C4-2B (cell line): ENCODE results near the gene RAB11FIP4.

Experiments
- H3K27ac ChIP-seq: fragments of 450-650 bp; 2 replicates; pipeline ENCODE4 v1.5.1; 2017
- CTCF ChIP-seq: fragments of 450-650 bp; conservative IDR thresholded peaks from 2 replicates; pipeline ENCODE4 v1.5.1; 2017; ENCODE audit warnings: mild to moderate bottlenecking
- ZFX ChIP-seq: fragments of 450-650 bp; IDR thresholded peaks from 2 replicates; pipeline ENCODE4 v1.6.1; 2017

Gene RAB11FIP4

GRCh38 chr17:31443386-31443785 lies 51.9 kb downstream of the RAB11FIP4 start:
- H3K27ac ChIP-seq: no peak overlapping the region

GRCh38 chr17:31444026-31444425 lies 52.6 kb downstream of the RAB11FIP4 start:
- no peak for TF ChIP-seq ZFX
- TF ChIP-seq CTCF: no peak
- H3K27ac ChIP-seq: no peak overlapping the region

More at GRCh38 chr17:31443386-31443785, 51.9 kb downstream of the RAB11FIP4 start:
- TF ChIP-seq ZFX (no peak), CTCF (no peak)

DNA sequence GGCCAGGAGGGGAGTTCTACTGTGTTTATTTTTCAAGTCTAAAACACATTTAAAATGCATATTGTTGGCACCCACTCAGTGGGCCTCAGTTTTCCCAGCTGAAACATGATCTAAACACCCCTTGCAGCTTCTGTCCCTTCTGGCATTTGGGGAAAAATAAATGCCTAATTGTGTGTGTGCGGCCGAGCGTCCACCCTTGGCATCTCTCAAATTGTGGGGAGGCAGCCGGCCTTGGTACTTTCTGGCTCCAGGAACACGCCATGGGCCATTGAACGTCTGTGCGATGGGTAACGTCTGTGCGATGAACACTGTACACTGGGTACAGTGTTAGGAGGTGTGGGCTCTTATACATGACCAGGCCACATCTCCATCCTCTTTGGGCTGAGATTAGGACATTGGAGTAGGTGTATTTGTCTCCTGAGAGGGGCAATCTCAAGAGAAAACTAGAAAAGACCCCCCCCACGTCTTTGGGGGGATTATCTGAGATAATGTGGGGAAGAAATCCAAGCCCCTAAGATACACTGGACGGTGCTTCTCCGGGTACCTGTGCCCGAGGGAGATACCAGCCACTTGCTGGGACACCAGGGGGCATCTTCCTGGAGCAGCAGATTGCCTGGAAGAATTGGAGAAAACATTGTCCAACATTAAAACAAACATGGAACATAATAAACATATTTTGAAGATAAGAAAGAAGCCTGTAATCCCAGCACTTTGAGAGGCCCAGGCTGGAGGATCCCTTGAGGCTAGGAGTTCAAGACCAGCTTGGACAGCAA lies 54.9 kb downstream of the RAB11FIP4 start:
- H3K27ac ChIP-seq: no peak overlapping the region
- no peak for TF ChIP-seq ZFX
- TF ChIP-seq CTCF: no peak

- H3K27ac ChIP-seq: no peak overlapping the region
- TF ChIP-seq CTCF (no peak), ZFX (no peak)
Observed at GRCh38 chr17:31448467-31449077, 57.1 kb downstream of the RAB11FIP4 start.

GRCh38 chr17:31449111-31449510 lies 57.6 kb downstream of the RAB11FIP4 start:
- no peak for TF ChIP-seq CTCF
- TF ChIP-seq ZFX: no peak
- no peak overlapping the region for H3K27ac ChIP-seq

GRCh38 chr17:31449746-31450145 lies 58.3 kb downstream of the RAB11FIP4 start:
- H3K27ac ChIP-seq: no peak overlapping the region
- TF ChIP-seq CTCF (no peak), ZFX (no peak)

DNA sequence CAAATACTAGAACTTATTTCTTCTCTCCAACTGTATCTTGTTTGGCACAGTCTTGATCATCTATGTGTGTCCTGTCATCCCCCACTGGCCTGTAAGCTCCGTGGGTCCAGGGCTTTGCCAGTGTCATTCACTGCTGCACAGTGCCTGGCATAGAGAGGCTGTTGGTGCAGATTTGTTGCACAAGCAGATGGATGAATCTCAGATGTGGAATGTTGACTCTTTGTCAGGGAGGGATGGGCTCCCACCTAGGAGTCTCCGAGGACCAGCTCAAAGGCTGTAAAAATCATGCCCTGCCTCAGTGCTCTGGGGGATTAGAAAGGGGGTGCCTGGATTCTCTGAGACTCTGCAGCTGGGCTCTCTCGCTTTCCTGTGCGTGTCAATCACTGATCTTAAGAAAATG lies 60.6 kb downstream of the RAB11FIP4 start:
- H3K27ac ChIP-seq: no peak overlapping the region
- TF ChIP-seq ZFX (no peak), CTCF (no peak)
